NCI-H2171 treated with DMSO at 0.1 percent for 48 hours (cell line): ENCODE data around the gene DDX24.

ENCODE experiments used
- DNase-seq: peaks from one replicate; lab custom pipeline; 2025; lab: John Stamatoyannopoulos, UW

The DDX24 gene

DNA sequence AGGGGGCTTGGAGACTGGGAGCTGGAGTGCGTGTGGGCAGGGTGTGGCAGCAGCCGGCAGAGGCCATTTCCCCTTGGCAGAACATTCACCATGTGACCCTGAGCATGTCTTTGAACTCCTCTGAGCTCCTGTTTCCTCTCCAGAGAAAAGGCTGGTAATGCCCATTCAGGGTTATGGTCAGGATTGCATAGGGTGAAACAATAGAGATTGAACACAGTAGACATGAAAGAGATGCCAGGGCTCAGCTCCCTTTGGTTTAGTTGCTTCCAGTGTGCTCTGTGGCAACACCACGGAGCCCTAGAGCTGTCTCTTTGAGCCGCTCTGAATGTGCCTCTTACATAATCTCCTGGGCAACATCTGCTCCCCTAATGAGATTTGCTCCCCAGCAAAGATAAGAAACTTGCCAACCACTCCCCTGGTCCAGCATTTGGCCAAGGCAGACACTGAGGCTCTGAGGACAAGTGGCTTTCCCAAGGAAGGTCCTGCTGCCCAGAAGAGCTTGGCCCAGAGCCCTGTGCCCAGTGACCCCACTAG, 34.1 kb upstream of the DDX24 start:
- no peak for DNase-seq

DNA sequence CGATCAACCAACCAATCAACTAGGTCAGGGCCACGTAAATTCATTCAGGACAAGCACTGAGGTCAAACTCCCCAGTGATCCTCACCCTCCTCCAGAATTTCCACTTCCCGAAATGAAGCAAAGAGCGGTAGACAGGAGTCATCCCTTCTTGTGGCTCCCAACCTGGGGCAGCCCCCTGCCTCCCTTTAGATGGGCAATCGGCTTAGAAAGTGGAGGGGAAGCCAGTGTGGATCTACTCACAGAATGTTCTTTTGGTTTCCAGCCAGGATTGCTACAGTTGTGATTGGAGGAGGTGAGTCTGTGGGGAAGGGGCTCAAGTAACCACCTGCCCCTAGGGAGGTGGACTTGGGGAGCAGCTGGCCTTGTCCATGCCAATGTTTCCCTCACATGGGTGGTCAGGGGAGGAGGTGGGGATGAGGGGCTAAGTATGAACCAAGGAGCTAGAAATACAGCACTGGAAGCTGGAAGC, 33.6 kb upstream of the DDX24 start:
- DNase-seq, result no peak

DNA sequence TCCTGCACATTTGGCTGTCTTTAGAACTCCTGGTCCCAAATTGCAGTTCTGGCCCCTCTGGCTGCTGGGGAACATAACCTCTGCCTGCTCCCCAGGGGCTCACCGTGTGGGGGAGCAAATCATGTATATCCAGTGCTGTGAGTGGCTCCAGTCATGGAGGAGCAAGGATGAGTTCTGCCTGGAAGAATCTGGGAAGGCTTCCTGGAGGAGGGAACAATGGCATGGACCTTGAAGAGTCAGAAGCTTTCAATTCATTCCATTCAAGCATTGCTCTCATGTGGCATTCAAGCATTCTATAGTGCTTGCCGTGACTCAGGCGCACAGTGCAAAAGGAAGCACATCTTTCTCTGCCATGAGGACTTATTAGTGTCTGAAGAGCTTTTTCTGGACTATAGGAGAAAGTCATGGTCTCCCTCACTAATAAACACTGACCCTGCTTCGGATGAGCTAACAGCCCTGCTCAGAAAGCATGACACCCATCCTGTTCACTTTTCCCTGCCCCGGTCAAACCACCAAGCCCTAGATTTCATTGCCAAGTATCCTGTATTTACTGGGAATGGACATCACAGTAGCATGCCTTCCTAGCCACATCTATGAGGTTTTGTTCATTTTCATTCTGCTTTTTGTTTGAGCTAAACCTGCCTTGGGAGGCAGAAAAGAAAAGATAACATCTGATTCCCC, 33.0 kb upstream of the DDX24 start:
- no peak for DNase-seq

DNA sequence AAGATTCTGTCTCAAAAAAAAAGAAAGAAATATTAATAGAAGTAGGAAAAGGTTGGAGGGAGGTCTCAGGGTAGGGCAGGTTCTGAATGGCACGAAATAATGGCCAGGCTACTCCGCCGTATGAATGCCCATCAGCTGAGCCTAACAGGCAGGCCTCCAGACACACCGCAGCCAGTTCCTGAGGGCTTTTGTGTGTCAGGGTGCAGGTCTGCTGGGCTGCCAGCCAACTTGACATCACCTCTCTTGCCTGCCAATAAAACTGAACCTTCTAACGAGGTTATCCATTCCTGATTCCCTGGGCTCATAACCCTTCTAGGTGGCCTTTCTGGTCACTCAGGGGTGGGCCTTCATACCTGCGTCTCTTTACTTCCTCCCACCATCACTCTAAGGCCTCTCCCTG, 32.5 kb upstream of the DDX24 start:
- no peak for DNase-seq

DNA sequence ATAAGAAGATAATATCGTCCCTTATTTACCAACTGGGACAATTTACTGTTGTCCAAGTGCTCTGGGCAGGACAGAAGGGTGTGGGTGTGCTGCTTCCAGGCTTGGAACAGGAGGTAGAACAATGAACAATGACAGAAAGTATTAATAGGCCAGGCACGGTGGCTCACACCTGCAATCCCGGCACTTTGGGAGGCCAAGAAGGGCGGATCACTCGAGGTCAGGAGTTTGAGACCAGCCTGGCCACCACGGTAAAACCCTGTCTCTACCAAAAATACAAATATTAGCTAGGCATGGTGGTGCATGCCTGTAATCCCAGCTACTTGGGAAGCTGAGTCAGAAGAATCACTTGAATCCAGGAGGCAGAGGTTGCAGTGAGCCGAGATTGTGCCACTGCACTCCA, 32.1 kb upstream of the DDX24 start:
- DNase-seq, result no peak

DNA sequence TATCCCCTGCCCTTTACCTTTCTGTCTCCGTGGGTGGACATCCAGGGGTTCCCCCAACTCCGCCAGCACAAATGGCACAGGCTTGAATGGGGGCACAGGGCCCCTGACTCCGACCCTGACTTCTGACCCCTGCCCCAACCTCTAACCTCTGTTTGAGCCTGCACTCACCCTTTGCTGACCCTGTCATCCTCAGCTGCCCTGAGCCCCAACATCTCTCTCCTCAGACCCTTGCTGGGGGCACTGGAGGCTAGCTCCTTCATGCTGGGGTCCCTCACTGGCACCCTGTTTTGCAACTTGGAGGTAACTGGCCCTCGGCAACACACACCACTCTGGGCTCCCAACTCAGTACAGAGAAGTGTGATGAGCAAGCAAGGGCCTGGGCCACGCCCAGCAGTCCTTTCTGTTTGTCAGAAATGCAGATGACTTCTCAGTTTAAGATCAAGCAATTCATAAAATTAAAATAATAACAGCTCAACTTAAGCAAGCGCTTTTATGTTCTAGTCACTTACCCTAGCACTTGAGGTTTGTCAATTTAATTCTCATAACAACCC, 31.6 kb upstream of the DDX24 start:
- DNase-seq, result no peak

DNA sequence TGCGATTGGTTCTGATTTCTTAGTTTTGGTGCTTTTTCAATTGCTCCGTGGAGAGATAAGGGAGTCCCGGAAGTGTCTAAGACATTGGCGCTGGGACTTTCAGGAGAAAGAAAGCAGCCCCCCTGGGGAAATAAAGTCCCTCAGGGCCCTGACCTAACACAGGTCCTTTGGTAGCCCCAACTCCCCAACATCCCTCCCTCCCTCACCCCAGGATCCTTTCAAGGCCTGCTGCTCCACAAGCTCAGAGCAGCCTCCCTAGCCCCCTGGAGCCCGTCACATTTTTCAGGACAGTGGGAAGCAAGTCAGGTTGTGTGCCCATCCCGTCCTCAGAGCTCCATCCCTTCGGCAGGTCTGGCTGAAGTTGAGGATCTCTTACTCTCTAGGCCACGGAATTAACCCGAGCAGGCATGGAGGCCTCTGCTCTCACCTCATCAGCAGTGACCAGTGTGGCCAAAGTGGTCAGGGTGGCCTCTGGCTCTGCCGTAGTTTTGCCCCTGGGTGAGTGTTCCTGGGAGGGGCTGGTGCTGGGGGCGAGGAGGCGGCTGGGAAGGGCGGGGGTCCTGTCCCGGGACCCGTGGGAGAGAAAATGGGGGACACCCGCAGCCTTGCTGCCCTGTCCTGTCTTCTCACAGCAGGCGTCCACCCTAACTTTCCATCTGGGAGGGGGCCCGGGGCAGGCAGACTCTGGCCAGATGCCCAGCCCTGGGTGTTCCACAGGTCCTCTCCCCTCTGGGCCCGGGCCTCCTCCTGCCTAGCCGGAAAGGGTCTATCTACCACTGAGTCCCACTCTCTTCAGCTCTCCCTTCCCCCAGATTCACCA, 30.5 kb upstream of the DDX24 start:
- no peak for DNase-seq

DNA sequence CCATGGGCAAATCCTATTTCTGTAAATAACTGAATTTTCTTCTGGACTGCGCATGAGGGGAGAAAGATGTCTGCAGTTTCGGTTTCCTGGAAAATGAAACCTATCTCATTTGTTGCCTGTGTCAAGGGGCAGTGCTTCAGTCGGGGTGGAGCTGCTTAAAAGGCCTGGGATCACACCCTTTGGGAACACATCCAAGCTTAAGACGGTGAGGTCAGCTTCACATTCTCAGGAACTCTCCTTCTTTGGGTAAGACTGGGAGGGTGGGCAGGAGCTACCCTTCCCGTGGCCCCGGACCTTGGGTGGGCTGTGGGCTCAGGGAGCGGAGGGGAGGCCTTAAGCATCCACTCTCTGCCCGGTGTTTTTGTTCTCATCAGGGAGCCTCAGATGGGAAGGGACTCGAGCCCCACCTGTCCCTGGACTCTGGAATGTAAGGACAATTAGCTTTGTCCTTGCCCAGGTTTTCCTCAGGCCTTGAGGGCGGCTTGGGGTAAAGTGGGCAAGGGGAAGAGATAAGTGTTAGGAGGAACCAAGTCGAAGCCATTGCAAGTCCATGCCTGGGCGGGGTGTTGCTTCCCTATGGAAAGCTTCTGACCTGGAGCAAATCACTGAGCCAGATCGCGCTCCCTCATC, 29.7 kb upstream of the DDX24 start, which contains the start of gene IFI27:
IFI27 (plus strand) TSS at position 185 of the 630 bp plus-strand sequence.
- no peak for DNase-seq

DNA sequence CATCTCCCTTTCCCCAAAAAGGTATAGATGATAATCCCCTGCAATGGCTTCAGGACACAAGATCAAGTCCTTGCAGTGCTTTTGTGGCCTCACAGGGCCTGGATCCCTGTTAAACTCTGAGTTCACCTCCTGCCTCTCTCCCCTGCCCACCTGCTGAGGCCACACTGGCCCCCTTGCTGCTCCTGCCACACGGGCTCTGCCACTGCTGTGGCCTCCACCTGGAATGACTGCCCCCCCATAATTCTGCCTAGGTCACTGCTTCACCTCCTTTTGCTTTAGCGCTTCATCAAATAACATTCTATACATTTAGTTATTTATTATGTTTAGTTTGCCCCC, 28.9 kb upstream of the DDX24 start:
- DNase-seq, result no peak

DNA sequence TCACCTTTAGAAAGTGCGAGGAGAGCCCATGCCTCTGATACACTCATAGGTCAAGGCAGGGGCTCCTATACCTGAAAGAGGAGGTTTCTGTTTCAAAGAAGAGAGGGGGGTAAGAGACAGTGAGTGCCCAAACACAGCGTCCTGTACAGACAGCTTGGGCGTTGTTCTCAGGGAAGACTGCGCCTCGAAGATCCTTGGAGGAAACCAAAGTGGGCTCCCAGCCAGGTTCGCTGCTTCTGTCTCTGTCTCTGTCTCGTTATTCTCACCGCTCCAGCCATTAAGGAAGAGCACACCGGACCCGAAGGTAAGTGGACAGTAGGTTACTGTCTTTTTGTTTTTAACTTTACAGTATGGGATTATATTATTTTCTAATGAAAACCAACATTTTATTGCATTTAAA, 23.7 kb upstream of the DDX24 start:
- no peak for DNase-seq

DNA sequence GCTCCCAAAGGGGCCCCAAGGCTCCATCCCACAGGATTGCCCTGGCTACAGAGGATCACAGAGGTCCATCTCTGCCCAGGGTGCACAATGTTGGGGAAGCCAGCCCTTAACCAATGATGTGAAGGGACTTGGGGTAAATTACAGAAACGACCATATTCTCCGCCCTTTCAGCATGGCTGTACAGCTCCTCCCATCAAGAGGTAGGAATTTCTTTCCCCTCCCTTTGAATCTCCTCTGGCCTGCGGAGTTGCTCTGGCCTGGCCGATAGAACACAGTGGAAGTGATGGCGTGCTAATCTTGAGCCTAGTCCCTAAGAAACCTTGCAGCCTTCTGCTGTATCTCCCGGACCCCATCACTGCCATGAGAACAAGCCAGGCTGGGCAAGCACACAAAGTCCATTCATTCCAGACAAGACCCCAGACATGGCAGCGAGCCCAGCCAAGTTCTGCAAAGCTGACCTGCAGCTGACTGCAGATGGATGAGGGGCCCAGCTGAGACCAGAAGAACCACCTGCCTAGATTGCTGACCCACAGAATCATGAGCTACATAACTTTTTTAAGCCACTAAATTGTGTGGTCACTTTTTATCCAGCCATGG, 22.6 kb upstream of the DDX24 start:
- no peak for DNase-seq

DNA sequence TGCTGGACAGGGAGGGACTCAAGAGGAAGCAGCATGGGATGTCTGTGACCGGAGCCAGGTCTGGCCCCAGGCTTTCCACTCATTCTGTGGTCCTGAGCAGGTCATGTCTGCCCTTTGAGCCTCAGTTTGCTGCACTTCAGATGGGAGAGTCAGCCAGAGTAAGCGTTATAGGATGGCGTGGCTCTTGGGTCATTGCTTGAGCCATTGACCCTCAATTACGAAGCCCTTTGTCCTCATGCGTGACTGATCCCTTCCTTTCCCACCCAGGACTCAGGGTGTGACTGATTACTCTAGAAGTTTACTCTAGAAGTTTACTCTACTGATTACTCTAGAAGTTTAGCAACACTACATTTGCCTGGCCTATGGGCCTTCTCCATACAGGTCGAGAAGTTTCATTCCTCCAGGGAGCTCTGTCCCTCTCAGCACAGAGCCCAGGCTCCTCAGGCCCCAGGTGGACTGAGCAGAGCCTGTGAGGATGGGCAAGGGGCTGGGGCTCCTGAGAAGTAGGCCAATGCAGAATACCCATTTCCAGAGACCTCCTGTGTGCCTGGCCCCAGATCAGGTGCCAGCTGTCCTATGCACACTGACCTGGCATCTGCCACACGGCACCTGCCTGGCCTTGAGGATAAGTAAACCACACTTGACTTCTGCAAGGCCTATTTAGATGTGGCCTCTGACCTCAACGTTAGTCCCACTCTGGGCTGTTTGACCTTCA, 21.9 kb upstream of the DDX24 start:
- no peak for DNase-seq

DNA sequence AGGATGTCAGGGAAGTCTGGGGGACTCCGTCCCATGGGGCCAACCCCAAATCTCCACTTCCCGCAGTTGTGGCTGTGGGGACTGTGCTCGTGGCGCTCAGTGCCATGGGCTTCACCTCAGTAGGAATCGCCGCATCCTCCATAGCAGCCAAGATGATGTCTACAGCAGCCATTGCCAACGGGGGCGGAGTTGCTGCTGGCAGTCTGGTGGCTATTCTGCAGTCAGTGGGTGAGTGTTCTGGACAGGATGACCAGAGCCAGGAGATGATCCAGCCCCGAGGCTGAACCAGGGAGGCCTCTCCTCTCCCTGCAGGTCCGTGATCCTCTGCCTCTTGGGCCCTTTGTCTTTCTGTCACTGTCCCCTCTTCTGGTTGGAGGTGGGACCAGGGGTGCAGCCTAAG, 20.7 kb upstream of the DDX24 start:
- no peak for DNase-seq

DNA sequence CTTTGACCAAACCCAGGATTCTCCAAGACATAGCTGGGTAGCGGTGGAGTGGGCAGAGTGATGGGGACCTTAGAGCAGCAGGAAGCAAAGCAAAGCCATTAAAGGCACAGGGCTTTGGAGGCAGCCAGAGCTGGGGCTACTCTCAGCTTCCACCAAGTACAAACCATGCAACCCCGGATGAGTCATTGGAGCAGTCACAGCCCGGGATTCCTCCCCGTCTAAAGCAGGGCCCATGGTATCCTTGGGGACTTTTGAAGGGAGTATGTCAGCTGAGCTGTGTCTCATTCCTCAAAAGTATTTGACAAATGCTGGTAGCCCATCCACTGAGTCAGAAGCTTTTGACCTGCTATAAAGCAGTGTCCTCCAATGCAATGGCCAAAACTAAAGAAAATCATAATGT, 19.8 kb upstream of the DDX24 start:
- no peak for DNase-seq

DNA sequence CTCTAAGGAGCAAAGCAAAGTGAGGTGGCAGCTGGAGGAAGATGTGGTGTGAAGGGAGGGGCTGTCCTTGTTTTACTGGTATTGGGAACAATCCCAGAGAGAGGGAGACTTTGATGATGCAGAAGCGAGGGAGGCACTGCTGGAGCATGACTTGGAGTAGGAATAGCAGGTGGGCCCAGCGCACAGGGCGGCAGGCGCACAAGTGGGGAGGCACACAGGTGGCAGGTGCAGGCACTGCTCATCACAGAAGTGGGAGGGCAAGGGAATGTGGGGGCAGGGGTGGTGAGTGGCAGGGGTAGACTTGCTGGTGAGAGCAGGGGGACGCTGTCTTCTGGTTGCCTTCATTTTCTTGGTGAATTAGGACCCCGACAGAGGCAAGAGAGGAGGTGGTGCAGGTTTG, 18.0 kb upstream of the DDX24 start:
- no peak for DNase-seq

DNA sequence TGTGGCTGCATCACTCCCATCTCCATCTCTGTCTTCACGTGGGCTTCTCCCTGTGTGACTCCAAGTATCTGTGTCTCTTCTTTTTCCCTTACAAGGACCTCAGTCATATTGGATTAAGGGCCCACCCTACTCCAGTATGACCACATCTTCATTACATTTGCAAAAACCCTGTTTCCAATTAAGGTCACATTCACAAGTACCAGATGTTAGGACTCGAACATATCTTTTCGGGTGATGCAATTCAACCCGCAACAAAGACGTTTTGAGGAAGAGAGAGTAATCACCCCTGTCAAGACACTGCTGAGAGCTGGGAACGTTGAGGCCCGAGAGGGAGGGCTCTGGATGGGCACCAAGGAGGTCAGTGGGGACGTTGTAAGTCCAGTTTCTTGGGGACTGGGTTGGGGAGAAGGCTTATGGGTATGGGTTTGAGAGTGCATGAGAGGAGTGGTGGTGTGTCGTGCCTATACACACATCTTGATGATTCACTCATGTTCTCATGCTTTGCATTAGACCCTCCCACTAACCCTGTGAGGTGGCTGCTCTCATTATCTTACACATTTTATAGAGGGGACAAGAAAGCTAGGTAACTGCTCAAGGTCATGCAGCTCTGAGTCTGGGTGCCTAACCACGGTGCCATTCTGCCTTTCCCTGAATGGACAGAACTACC, 17.5 kb upstream of the DDX24 start:
- no peak for DNase-seq

DNA sequence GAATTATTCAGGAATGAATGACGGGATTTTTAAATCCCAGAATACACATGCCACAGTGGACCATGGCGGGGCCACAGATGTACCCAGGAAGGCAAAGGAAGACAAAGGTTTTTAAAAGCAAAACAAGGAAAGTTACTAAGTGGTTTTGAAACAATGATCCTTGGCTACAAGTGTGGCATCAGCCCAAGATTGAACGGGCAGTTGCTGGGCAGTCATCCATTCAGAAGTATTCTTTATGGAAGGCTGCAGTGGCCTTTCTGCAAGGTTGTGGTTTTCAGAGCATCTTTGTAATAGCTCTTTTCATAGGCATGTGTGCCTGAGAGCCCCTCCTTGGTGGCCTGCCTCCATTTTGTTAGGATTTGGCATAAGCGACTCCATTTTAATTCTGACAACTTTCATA, 16.1 kb upstream of the DDX24 start:
- no peak for DNase-seq

DNA sequence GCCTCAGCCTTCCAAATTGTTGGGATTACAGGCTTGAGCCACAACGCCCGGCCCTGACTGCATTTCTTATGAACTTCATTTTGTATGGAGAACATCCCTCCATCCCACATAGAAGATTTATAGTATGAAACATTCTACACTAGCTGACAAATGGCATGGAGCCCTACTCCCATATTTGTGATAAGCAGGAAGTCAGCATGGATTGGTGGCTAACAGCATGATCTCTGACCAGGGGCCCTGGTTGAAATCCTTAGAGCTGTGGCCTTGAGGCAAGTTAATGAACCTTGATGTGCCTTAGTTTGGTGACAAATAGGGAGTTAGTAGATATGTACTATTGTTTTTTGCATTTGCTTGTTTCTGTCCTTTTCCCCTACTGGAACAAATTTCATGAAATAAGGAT, 12.4 kb upstream of the DDX24 start:
- DNase-seq, result no peak

DNA sequence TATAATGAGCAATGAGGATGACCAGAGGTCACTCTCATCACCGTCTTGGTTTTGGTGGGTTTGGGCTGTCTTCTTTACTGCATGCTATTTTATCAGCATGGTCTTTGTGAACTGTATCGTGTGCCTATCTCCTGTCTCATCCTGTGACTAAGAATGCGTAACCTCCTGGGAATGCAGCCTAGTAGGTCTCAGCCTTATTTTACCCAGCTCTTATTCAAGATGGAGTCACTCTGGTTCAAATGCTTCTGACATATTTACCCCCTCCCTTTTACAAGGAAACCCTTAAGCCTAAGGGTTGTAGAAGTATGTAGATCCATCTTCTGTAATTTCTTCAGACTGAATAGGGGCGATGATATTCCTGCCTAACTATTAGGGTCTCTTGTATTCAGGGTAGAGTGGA, 8.5 kb upstream of the DDX24 start:
- DNase-seq, result no peak

DNA sequence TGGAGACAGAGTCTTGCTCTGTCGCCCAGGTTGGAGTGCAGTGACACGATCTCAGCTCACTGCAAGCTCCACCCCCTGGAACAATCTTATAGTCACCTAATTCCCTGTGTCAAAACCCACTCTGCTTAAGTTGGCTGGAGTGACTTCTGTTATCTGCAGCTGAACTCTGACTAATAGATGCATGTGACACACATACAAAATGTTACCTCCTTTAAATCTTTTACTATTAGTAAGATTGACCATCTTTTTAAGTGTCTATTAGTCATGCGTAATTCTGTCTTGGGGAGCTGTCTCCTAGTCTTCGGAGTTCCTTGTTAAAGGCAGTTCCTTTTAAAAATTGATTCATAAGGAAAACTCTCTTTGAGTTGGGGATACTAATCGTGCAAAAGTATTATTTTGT, 7.5 kb upstream of the DDX24 start:
- DNase-seq, result no peak

DNA sequence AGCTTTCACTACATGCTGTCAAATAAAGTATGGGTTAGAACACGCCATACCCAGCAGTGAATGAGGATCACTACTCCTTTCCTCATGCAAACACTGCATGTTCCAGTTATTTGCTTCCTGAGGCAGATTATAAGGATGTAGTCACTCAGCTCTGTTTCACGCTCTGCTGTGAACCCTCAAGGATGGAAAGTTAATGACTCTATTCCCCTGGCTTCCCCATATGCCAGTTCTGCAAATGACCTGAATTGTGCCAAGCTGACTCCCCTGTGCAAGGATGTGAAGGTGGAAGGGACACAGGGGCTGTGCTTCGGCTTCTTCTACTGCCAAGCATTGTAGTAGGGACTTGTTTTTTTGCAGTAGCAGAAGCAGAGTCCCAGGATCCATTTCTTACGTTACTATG, 6.9 kb upstream of the DDX24 start:
- DNase-seq, result no peak
